ENCODE results near the gene HTR2A.

DNA sequence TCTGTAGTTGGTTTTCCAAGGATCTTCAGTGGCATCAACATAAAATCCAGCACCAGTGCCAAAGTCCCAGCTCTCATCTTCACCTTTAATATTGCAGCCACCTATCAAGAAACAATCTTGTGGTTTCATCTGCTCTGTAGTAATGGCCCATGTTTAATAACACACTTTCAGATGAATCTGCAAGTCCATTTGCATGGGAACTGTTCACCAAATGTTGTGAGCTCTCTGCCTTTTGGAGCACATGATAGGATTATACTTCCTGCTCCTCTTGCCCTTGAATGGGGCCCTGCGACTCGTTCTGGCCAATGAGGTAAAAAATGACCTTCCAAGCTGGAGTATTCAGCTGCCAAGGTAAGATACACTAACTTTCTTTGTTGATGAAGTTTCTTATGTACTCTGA lies 114.2 kb downstream of the HTR2A start:
- TF ChIP-seq POLR2AphosphoS5 (IDR thresholded peaks at IDR 0.05; ENCODE audit: low read depth, low read length) (no peak), CTCF (IDR thresholded peaks at IDR 0.05) (no peak), TCF7L2 (IDR thresholded peaks at IDR 0.05; ENCODE audit: low read depth, low read length) (no peak), SIN3A (IDR thresholded peaks at IDR 0.05; ENCODE audit: borderline replicate concordance, insufficient read depth, low read depth, low read length) (no peak)
- TF ChIP-seq, protein P1, sequence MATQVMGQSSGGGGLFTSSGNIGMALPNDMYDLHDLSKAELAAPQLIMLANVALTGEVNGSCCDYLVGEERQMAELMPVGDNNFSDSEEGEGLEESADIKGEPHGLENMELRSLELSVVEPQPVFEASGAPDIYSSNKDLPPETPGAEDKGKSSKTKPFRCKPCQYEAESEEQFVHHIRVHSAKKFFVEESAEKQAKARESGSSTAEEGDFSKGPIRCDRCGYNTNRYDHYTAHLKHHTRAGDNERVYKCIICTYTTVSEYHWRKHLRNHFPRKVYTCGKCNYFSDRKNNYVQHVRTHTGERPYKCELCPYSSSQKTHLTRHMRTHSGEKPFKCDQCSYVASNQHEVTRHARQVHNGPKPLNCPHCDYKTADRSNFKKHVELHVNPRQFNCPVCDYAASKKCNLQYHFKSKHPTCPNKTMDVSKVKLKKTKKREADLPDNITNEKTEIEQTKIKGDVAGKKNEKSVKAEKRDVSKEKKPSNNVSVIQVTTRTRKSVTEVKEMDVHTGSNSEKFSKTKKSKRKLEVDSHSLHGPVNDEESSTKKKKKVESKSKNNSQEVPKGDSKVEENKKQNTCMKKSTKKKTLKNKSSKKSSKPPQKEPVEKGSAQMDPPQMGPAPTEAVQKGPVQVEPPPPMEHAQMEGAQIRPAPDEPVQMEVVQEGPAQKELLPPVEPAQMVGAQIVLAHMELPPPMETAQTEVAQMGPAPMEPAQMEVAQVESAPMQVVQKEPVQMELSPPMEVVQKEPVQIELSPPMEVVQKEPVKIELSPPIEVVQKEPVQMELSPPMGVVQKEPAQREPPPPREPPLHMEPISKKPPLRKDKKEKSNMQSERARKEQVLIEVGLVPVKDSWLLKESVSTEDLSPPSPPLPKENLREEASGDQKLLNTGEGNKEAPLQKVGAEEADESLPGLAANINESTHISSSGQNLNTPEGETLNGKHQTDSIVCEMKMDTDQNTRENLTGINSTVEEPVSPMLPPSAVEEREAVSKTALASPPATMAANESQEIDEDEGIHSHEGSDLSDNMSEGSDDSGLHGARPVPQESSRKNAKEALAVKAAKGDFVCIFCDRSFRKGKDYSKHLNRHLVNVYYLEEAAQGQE (IDR thresholded peaks at IDR 0.05; ENCODE audit: insufficient read depth in 1 of 2, low read depth in 2 of 2, low read length in 1 of 2) = no peak
